HCT116 (cell line): Measurements from ENCODE around the gene TMEM217. TPM values are rescaled to one million over a fixed set of nuclear protein-coding genes. Genes with fewer than 3 reads are reported as not detected.

Experiments
- ATAC-seq: fragments of 200-7000 bp; cut with Tn5 transposase; 2 replicates; pipeline ENCODE4 v1.9.1; 2020; ENCODE audit warnings: mild to moderate bottlenecking, moderate library complexity
- BruUV-seq: library from RNA; stranded (reverse); fragments of 400-500 nt; replicated peaks from 2 replicates; lab custom pipeline; 2021; lab: Mats Ljungman, UMichigan
- CTCF ChIA-PET: fragments of 300-600 bp; sonication (Branson Sonifier 250); formaldehyde crosslinking; loops from one replicate; lab custom pipeline; 2021; ENCODE audit warnings: antibody characterized with exemption; lab: Charles Lee
- POLR2A ChIA-PET: fragments of 300-600, 350-600 bp; sonication (Branson Sonifier 250); formaldehyde crosslinking; loops from one replicate; lab custom pipeline; 2021; ENCODE audit warnings: antibody characterized with exemption; lab: Charles Lee
- RAD21 ChIA-PET, 2 experiments: fragments of 300-600 bp; sonication (Branson Sonifier 250); formaldehyde crosslinking; loops; one replicate each; lab custom pipeline; 2023; ENCODE audit warnings: low total read pairs in 2 of 2; ENCODE audit not compliant: uncharacterized antibody in 2 of 2, unreplicated experiment in 2 of 2, low non-redundant PET in 1 of 2; lab: Charles Lee
- DNase-seq: peaks from one replicate; pipeline ENCODE4 v3.0.0-alpha.2; 2010; ENCODE audit warnings: low read depth, low spot score
- H2AFZ ChIP-seq: fragments of 200-600 bp; shearing (Covaris generic), sonication (generic); 2 replicates; pipeline ENCODE4 v1.6.1; 2017; ENCODE audit warnings: low read depth, mixed run types, mixed read lengths, antibody characterized with exemption, low read length; ENCODE audit not compliant: poor library complexity, severe bottlenecking
- H3K27ac ChIP-seq: 2 replicates; pipeline ENCODE4 v1.5.1; 2012; ENCODE audit warnings: low read depth, low read length
- H3K27me3 ChIP-seq: fragments of 200-600 bp; sonication (generic); 2 replicates; pipeline ENCODE4 v1.6.1; 2016; ENCODE audit warnings: mixed run types, low read length, mixed read lengths; ENCODE audit not compliant: insufficient read depth
- H3K36me3 ChIP-seq, 2 experiments: fragments of 200-500 bp in 1 of 2; fragments of 200-600 bp in 1 of 2; sonication (Bioruptor generic) in 1 of 2; sonication (generic) in 1 of 2; 2 replicates each; pipeline versions ENCODE4 v1.5.1 to v1.6.1; 2014 to 2016; ENCODE audit warnings: low read length in 2 of 2, inconsistent platforms in 1 of 2, mixed read lengths in 1 of 2, mixed run types in 1 of 2; ENCODE audit not compliant: insufficient read depth in 2 of 2, control insufficient read depth in 1 of 2
- H3K4me1 ChIP-seq, 2 experiments: fragments of 200-600 bp in 1 of 2; sonication (generic) in 1 of 2; 2 replicates each; pipeline versions ENCODE4 v1.5.1 to v1.6.1; 2012 to 2017; ENCODE audit warnings: low read length in 2 of 2, inconsistent platforms in 1 of 2, mild to moderate bottlenecking in 1 of 2, mixed read lengths in 1 of 2, mixed run types in 1 of 2, moderate library complexity in 1 of 2; ENCODE audit not compliant: insufficient read depth in 2 of 2, control insufficient read depth in 1 of 2
- H3K4me2 ChIP-seq: fragments of 200-600 bp; sonication (generic); 2 replicates; pipeline ENCODE4 v1.6.1; 2017; ENCODE audit warnings: mixed run types, low read length, mixed read lengths
- H3K4me3 ChIP-seq, 2 experiments: fragments of 200-600 bp in 1 of 2; sonication (generic) in 1 of 2; replicated peaks in 1 of 2; 2 replicates each; pipeline ENCODE4 v1.5.1; 2011 to 2016; ENCODE audit warnings: low read length in 2 of 2, control low read depth in 1 of 2, low read depth in 1 of 2, mild to moderate bottlenecking in 1 of 2, mixed read lengths in 1 of 2, mixed run types in 1 of 2
- H3K79me2 ChIP-seq: fragments of 200-600 bp; sonication (generic); 2 replicates; pipeline ENCODE4 v1.6.1; 2017; ENCODE audit warnings: mild to moderate bottlenecking, mixed run types, low read length, moderate library complexity, mixed read lengths; ENCODE audit not compliant: insufficient read depth
- H3K9ac ChIP-seq: fragments of 200-600 bp; sonication (generic); 2 replicates; pipeline ENCODE4 v1.6.1; 2016; ENCODE audit warnings: low read length, mixed read lengths
- H3K9me2 ChIP-seq: fragments of 200-600 bp; sonication (generic), shearing (Covaris generic); 2 replicates; pipeline ENCODE4 v1.6.1; 2017; ENCODE audit warnings: mixed run types, mild to moderate bottlenecking, moderate library complexity; ENCODE audit not compliant: insufficient read depth
- H3K9me3 ChIP-seq, 2 experiments: fragments of 200-500 bp in 1 of 2; fragments of 200-600 bp in 1 of 2; sonication (Bioruptor generic) in 1 of 2; sonication (generic) in 1 of 2; 2 replicates each; pipeline ENCODE4 v1.6.1; 2014 to 2017; ENCODE audit warnings: low read length in 2 of 2, mixed read lengths in 2 of 2, inconsistent platforms in 1 of 2, low read depth in 1 of 2, mild to moderate bottlenecking in 1 of 2, mixed run types in 1 of 2, moderate library complexity in 1 of 2; ENCODE audit not compliant: control insufficient read depth in 1 of 2, insufficient read depth in 1 of 2
- H4K20me1 ChIP-seq: fragments of 200-600 bp; sonication (generic), shearing (Covaris generic); 2 replicates; pipeline ENCODE4 v1.6.1; 2017; ENCODE audit warnings: mixed run types, mild to moderate bottlenecking, moderate library complexity; ENCODE audit not compliant: insufficient read depth
- CEBPB ChIP-seq: IDR thresholded peaks from 2 replicates; pipeline ENCODE4 v1.6.1; 2012; ENCODE audit warnings: low read depth
- EGR1 ChIP-seq: IDR thresholded peaks from 2 replicates; pipeline ENCODE4 v1.6.1; 2012; ENCODE audit warnings: low read depth
- FOSL1 ChIP-seq: IDR thresholded peaks from 2 replicates; pipeline ENCODE4 v1.6.1; 2012; ENCODE audit warnings: low read depth
- JUND ChIP-seq: IDR thresholded peaks from 2 replicates; pipeline ENCODE4 v1.6.1; 2012
- POLR2AphosphoS5 ChIP-seq: IDR thresholded peaks from 2 replicates; pipeline ENCODE4 v1.6.1; 2011; ENCODE audit warnings: mild to moderate bottlenecking, low read depth, low read length, moderate library complexity
- REST ChIP-seq: IDR thresholded peaks from 2 replicates; pipeline ENCODE4 v1.6.1; 2012; ENCODE audit warnings: low read depth
- SP1 ChIP-seq: IDR thresholded peaks from 2 replicates; pipeline ENCODE4 v1.6.1; 2012; ENCODE audit warnings: low read depth
- intact Hi-C: fragments of 100-400 bp; cut with micrococcal nuclease; formaldehyde crosslinking; loops from 2 replicates; pipeline ENCODE4 v1.10.0; 2022
- total RNA-seq: library from RNA; stranded (reverse); gene quantifications from one replicate; pipeline ENCODE4 v1.2.1, GENCODE V29; 2021; ENCODE audit not compliant: unreplicated experiment
- TF ChIP-seq, protein P1 (sequence below): IDR thresholded peaks from 2 replicates; pipeline ENCODE4 v1.6.1; 2011; ENCODE audit warnings: mild to moderate bottlenecking, low read length, moderate library complexity; ENCODE audit not compliant: insufficient replicate concordance; ENCODE audit errors: extremely low read depth

TMEM217 gene
- total RNA-seq, 1 experiment from 2014 or later, result 0.98 TPM

GRCh38 chr6:37258405-37259105, 611 bp upstream of the TMEM217 start:
- H3K9me3 ChIP-seq, result no peaks in the 10 kb centered on the region
- BruUV-seq, result TSS peak; percentile 56
- RAD21 ChIA-PET, result no interaction called here
- H3K4me3 ChIP-seq, result peak overlapping the region; percentile 73 to 96
- peak overlapping the region; percentile 96 for H3K9ac ChIP-seq
- no peaks in the 10 kb centered on the region for H3K9me2 ChIP-seq
- no peak for DNase-seq
- H2AFZ ChIP-seq, result no peak overlapping the region
- TF ChIP-seq REST (no peak), CEBPB (no peak), JUND (no peak)
- CTCF ChIA-PET, result interaction anchor here (0.7 kb wide), 1 partner anchor 65 kb away, joined by 3 read pairs; no protein-coding TSS in a partner anchor
- H3K27me3 ChIP-seq, result no peaks in the 10 kb centered on the region
- no peaks in the 10 kb centered on the region; a peak in 1 of 4 replicates for H3K36me3 ChIP-seq
- peak overlapping the region; percentile 85 for H3K4me2 ChIP-seq
- H3K79me2 ChIP-seq, result peaks cover 56% of the 10 kb centered on the region
- intact Hi-C loops, result no loop called here
- peak overlapping the region; percentile 70 for H3K27ac ChIP-seq
- H3K4me1 ChIP-seq, result peaks cover 8 to 14% of the 10 kb centered on the region in 2 experiments; a peak in 3 of 4 replicates
- no peaks in the 10 kb centered on the region for H4K20me1 ChIP-seq
- no peak for ATAC-seq
- POLR2A ChIA-PET, result interaction anchor here (1.2 to 1.9 kb wide), 4 partner anchors 10 to 67 kb away, joined by 3 to 10 read pairs (median 5); no protein-coding TSS in a partner anchor

- Histone ChIP-seq H3K79me2 (peaks cover 44% of the 10 kb centered on the region), H3K27ac (no peak overlapping the region), H3K9ac (peak overlapping the region; percentile 96), H3K36me3 (no peaks in the 10 kb centered on the region; a peak in 1 of 4 replicates), H4K20me1 (no peaks in the 10 kb centered on the region), H3K4me1 (peaks cover 8 to 14% of the 10 kb centered on the region in 2 experiments; a peak in 3 of 4 replicates), H3K4me2 (peak overlapping the region; percentile 85), H3K4me3 (peak overlapping the region; percentile 73 to 96), H2AFZ (peak overlapping the region; percentile 96), H3K9me3 (no peaks in the 10 kb centered on the region), H3K27me3 (no peaks in the 10 kb centered on the region), H3K9me2 (no peaks in the 10 kb centered on the region)
- CTCF ChIA-PET, result interaction anchor here (1.1 to 1.2 kb wide), 2 partner anchors 68 to 239 kb away, joined by 3 to 5 read pairs; no protein-coding TSS in a partner anchor
- ATAC-seq, result peak; percentile 6
- TF ChIP-seq JUND (no peak), POLR2AphosphoS5 (peak; percentile 45; the same call in 1 of the 2 replicates), SP1 (no peak), FOSL1 (no peak), EGR1 (no peak)
- TF ChIP-seq, protein P1, sequence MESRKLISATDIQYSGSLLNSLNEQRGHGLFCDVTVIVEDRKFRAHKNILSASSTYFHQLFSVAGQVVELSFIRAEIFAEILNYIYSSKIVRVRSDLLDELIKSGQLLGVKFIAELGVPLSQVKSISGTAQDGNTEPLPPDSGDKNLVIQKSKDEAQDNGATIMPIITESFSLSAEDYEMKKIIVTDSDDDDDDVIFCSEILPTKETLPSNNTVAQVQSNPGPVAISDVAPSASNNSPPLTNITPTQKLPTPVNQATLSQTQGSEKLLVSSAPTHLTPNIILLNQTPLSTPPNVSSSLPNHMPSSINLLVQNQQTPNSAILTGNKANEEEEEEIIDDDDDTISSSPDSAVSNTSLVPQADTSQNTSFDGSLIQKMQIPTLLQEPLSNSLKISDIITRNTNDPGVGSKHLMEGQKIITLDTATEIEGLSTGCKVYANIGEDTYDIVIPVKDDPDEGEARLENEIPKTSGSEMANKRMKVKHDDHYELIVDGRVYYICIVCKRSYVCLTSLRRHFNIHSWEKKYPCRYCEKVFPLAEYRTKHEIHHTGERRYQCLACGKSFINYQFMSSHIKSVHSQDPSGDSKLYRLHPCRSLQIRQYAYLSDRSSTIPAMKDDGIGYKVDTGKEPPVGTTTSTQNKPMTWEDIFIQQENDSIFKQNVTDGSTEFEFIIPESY, result no peak
- POLR2A ChIA-PET, result interaction anchor here (0.8 to 1.9 kb wide), 7 partner anchors 9 to 68 kb away, joined by 3 to 10 read pairs (median 4); no protein-coding TSS in a partner anchor
- intact Hi-C loops, result no loop called here
- RAD21 ChIA-PET, result no interaction called here
- BruUV-seq, result no TSS peak
- DNase-seq, result no peak
Measured at GRCh38 chr6:37257320-37257633, 667 bp downstream of the TMEM217 start.
